A549 (cell line): ENCODE results near the gene EDN1. TPM values are rescaled to one million over a fixed set of nuclear protein-coding genes. Genes with fewer than 3 reads are reported as not detected.

Experiments
- ATAC-seq, 2 experiments: fragments of 200-7000 bp in 1 of 2; fragments of >200 bp in 1 of 2; cut with Nextera tagmentation in 1 of 2; cut with Tn5 transposase in 1 of 2; 3 replicates each; pipeline versions ENCODE4 v1.8.0 to v1.9.1; 2018 to 2020; ENCODE audit warnings: mild to moderate bottlenecking in 1 of 2, moderate library complexity in 1 of 2
- CTCF ChIA-PET: fragments of 300-600 bp; sonication (Branson Sonifier 250); formaldehyde crosslinking; extraction: SDS; loops from one replicate; lab custom pipeline; 2021; ENCODE audit warnings: antibody characterized with exemption, inconsistent platforms; lab: Yijun Ruan, JAX
- POLR2A ChIA-PET: fragments of 350-600 bp; formaldehyde crosslinking; extraction: SDS; loops from one replicate; lab custom pipeline; 2021; ENCODE audit warnings: antibody characterized with exemption, inconsistent platforms; lab: Yijun Ruan, JAX
- DNase-seq, 2 experiments: peaks; one replicate each; pipeline versions ENCODE4 v3.0.0 to v3.0.0-alpha.2; 2011 to 2016; ENCODE audit warnings: low read depth in 1 of 2, low spot score in 1 of 2
- FAIRE-seq: peaks from 2 replicates; lab custom pipeline; 2011; peaks lifted over from hg19 to GRCh38; lab: Jason Lieb, UNC
- H3K27ac ChIP-seq, 2 experiments: fragments of >200 bp; sonication (Bioruptor Twin); formaldehyde crosslinking; 3 replicates each; pipeline ENCODE4 v1.5.1; 2016 to 2017
- H3K4me1 ChIP-seq: fragments of >200 bp; sonication (Bioruptor Twin); formaldehyde crosslinking; 3 replicates; pipeline ENCODE4 v1.6.1; 2016
- H3K4me2 ChIP-seq: fragments of >200 bp; sonication (Bioruptor Twin); formaldehyde crosslinking; 3 replicates; pipeline ENCODE4 v1.6.1; 2016
- H3K4me3 ChIP-seq: fragments of >200 bp; sonication (Bioruptor Twin); formaldehyde crosslinking; 3 replicates; pipeline ENCODE4 v1.5.1; 2016
- H3K9me3 ChIP-seq: fragments of >200 bp; sonication (Bioruptor Twin); formaldehyde crosslinking; 3 replicates; pipeline ENCODE4 v1.6.1; 2016
- BHLHE40 ChIP-seq: IDR thresholded peaks from 2 replicates; pipeline ENCODE4 v1.6.1; 2012; ENCODE audit warnings: low read depth, low read length, inconsistent platforms
- CHD4 ChIP-seq: fragments of 200-600 bp; sonication (generic); IDR thresholded peaks from 2 replicates; pipeline ENCODE4 v1.6.1; 2016; ENCODE audit warnings: antibody characterized with exemption, mild to moderate bottlenecking, borderline replicate concordance
- GATA3 ChIP-seq: IDR thresholded peaks from 2 replicates; pipeline ENCODE4 v1.6.1; 2012; ENCODE audit warnings: borderline replicate concordance
- HOXB13 ChIP-seq: fragments of 250-450 bp; sonication (Bioruptor Pico); IDR thresholded peaks from 2 replicates; pipeline ENCODE4 v1.5.0; 2020; ENCODE audit warnings: low read depth, mild to moderate bottlenecking, moderate library complexity
- JUN ChIP-seq, 2 experiments: fragments of >200 bp; sonication (Bioruptor Twin); formaldehyde crosslinking; IDR thresholded peaks; 2 replicates in 1 of 2; 3 replicates in 1 of 2; pipeline ENCODE4 v1.6.1; 2016 to 2017
- KDM1A ChIP-seq: fragments of 200-600 bp; sonication (generic); IDR thresholded peaks from 2 replicates; pipeline ENCODE4 v1.6.1; 2016; ENCODE audit warnings: low read depth, mild to moderate bottlenecking
- KDM5A ChIP-seq: fragments of 200-600 bp; sonication (generic); IDR thresholded peaks from 2 replicates; pipeline ENCODE4 v1.6.1; 2016; ENCODE audit warnings: antibody characterized with exemption, mild to moderate bottlenecking
- MAFK ChIP-seq: fragments of 450-650 bp; IDR thresholded peaks from 2 replicates; pipeline ENCODE4 v1.6.1; 2014; ENCODE audit not compliant: partially characterized antibody
- NFE2L2 ChIP-seq: fragments of 150-350 bp; conservative IDR thresholded peaks from 2 replicates; pipeline ENCODE4 v1.6.1; 2014; ENCODE audit warnings: low read length
- POLR2A ChIP-seq: IDR thresholded peaks from 2 replicates; pipeline ENCODE4 v1.6.1; 2012; ENCODE audit warnings: mild to moderate bottlenecking, low read length
- POLR2AphosphoS2 ChIP-seq: conservative IDR thresholded peaks from 2 replicates; pipeline ENCODE4 v1.6.1; 2012; ENCODE audit warnings: low read length, improper control_type of control experiment, inconsistent platforms
- RARB ChIP-seq: fragments of 250-450 bp; sonication (Bioruptor Pico); IDR thresholded peaks from 2 replicates; pipeline ENCODE4 v1.8.0; 2021; ENCODE audit warnings: mild to moderate bottlenecking, moderate library complexity
- TFCP2L1 ChIP-seq: fragments of 250-450 bp; sonication (Bioruptor Pico); IDR thresholded peaks from 2 replicates; pipeline ENCODE4 v1.5.0; 2021; ENCODE audit warnings: mild to moderate bottlenecking
- TP53 ChIP-seq: fragments of 250-450 bp; sonication (Bioruptor Pico); IDR thresholded peaks from 2 replicates; pipeline ENCODE4 v1.5.0; 2021; ENCODE audit warnings: mild to moderate bottlenecking, moderate library complexity
- WGBS: methylation state at CpG from one replicate; pipeline ENCODE4 v1.1.6; 2017; ENCODE audit errors: missing lambda C conversion rate; 5-methylcytosine and 5-hydroxymethylcytosine counted together
- polyA plus RNA-seq, 4 experiments: library from polyadenylated mRNA; depleted of rRNA in 3 of 4; stranded (reverse); fragments of >200 nt; fragmentation: RNase III in 1 of 4; extraction: RNeasy Plus Mini Kit Qiagen cat#74134 plus additional on column Dnase treatment in 1 of 4; gene quantifications; 2 replicates in 3 of 4; 3 replicates in 1 of 4; pipeline ENCODE4 v1.2.3, GENCODE V29; 2011 to 2017
- TF ChIP-seq, protein P1 (sequence below): fragments of 200-600 bp; sonication (generic); IDR thresholded peaks from 2 replicates; pipeline ENCODE4 v1.6.1; 2016; ENCODE audit warnings: antibody characterized with exemption, mild to moderate bottlenecking, moderate library complexity
- TF ChIP-seq, protein P2 (sequence below): fragments of >200 bp; sonication (Bioruptor Twin); formaldehyde crosslinking; IDR thresholded peaks from 3 replicates; pipeline ENCODE4 v1.6.1; 2016
- TF ChIP-seq, protein P3 (sequence below): fragments of >200 bp; sonication (Bioruptor Twin); formaldehyde crosslinking; IDR thresholded peaks from 2 replicates; pipeline ENCODE4 v1.6.1; 2016
- TF ChIP-seq, protein P4 (sequence below): IDR thresholded peaks from 2 replicates; pipeline ENCODE4 v1.6.1; 2012; ENCODE audit warnings: low read depth, borderline replicate concordance

The EDN1 gene
- polyA plus RNA-seq, 2 of the 4 experiments (the other 2 are of a cell fraction), result 33.5 to 87.4 TPM

DNA sequence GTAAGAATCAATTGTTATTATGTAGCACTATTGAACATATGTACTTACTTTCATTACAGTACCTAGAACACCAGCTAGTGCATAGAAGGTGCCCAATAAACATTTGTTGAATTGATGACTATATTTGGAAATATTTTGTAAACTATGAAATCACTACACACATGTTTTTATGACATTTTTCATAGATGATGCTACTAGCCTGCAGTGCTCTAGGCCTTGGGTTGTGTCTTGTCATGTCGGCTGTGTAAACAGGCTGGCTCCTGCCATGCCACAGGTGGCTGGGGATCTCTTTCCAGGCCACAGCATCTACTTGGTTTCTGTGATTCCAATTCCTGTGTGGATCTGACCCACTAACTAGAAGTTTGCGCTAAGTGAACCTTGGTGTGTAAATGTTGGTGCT, 43.3 kb upstream of the EDN1 start:
- ChIA-PET CTCF (interaction anchor here (0.8 kb wide), 1 partner anchor 50 kb away, joined by 3 read pairs; no protein-coding TSS in a partner anchor), POLR2A (no interaction called here)
- DNase-seq (no peak), FAIRE-seq (no peak), ATAC-seq (no peak)
- no peak overlapping the region for H3K4me2 ChIP-seq
- no peak overlapping the region for H3K27ac ChIP-seq
- 90% methylated on average over 2 of the region's 2 CpGs for WGBS
- no peak overlapping the region for H3K4me3 ChIP-seq
- TF ChIP-seq MAFK (no peak), NFE2L2 (no peak), POLR2A (no peak), KDM1A (no peak), GATA3 (no peak), POLR2AphosphoS2 (no peak), RARB (CRISPR knock-in tag) (no peak), KDM5A (no peak), JUN (IDR thresholded peaks at IDR 0.05) (no peak), HOXB13 (CRISPR knock-in tag) (no peak)
- TF ChIP-seq, protein P1, sequence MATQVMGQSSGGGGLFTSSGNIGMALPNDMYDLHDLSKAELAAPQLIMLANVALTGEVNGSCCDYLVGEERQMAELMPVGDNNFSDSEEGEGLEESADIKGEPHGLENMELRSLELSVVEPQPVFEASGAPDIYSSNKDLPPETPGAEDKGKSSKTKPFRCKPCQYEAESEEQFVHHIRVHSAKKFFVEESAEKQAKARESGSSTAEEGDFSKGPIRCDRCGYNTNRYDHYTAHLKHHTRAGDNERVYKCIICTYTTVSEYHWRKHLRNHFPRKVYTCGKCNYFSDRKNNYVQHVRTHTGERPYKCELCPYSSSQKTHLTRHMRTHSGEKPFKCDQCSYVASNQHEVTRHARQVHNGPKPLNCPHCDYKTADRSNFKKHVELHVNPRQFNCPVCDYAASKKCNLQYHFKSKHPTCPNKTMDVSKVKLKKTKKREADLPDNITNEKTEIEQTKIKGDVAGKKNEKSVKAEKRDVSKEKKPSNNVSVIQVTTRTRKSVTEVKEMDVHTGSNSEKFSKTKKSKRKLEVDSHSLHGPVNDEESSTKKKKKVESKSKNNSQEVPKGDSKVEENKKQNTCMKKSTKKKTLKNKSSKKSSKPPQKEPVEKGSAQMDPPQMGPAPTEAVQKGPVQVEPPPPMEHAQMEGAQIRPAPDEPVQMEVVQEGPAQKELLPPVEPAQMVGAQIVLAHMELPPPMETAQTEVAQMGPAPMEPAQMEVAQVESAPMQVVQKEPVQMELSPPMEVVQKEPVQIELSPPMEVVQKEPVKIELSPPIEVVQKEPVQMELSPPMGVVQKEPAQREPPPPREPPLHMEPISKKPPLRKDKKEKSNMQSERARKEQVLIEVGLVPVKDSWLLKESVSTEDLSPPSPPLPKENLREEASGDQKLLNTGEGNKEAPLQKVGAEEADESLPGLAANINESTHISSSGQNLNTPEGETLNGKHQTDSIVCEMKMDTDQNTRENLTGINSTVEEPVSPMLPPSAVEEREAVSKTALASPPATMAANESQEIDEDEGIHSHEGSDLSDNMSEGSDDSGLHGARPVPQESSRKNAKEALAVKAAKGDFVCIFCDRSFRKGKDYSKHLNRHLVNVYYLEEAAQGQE, result no peak
- TF ChIP-seq, protein P2, sequence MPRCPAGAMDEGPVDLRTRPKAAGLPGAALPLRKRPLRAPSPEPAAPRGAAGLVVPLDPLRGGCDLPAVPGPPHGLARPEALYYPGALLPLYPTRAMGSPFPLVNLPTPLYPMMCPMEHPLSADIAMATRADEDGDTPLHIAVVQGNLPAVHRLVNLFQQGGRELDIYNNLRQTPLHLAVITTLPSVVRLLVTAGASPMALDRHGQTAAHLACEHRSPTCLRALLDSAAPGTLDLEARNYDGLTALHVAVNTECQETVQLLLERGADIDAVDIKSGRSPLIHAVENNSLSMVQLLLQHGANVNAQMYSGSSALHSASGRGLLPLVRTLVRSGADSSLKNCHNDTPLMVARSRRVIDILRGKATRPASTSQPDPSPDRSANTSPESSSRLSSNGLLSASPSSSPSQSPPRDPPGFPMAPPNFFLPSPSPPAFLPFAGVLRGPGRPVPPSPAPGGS, result no peak
- H3K4me1 ChIP-seq, result peaks cover 27% of the 10 kb centered on the region
- H3K9me3 ChIP-seq, result no peaks in the 10 kb centered on the region

DNA sequence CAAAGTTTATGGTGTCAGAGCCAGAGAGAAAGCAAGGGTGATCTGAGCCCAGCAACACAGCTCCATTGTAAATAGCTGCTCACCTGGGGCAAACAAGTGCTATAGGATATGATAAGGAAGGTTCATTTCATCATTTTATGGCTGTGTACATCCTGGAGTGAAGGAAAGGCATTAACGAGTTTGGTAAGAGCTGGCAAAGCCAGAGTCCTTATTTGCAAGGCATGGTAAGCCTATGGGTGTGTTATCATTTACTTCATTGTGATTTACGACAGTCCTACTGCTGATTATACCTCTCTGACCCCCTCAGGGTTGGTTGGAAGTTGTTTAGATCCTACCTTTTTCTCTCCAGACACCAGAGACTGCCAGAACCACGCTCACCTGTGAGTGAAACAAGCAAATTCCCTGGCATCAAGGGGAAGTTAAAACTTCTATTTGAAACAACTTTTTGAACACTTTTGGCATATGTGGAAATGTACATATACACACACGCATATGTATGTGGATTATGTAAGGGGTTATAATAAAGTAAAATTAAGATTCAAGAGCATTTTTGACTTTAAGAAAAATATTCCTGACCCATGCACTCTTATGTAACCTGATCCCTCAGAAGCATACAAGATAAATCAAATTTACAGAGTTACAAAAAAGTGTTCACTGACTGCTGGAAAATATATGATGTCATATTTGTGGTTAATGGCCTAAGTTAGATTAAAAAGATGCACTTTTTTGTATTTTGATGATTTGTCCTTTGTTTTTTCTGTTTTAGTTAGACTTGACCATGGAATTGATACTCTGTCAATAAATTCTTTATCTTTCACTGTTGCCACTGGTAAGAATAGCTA, 40.4 kb upstream of the EDN1 start:
- CTCF ChIA-PET, result no interaction called here

More for the DNA sequence above, 40.4 kb upstream of the EDN1 start:
- Histone ChIP-seq H3K9me3 (no peaks in the 10 kb centered on the region), H3K27ac (no peak overlapping the region), H3K4me3 (no peak overlapping the region)
- FAIRE-seq (no peak), DNase-seq (no peak), ATAC-seq (no peak)
- 81% methylated on average over 4 of the region's 4 CpGs for WGBS
- TF ChIP-seq TP53 (CRISPR knock-in tag), result no peak
- TF ChIP-seq KDM5A, result no peak
- TF ChIP-seq, protein P3, sequence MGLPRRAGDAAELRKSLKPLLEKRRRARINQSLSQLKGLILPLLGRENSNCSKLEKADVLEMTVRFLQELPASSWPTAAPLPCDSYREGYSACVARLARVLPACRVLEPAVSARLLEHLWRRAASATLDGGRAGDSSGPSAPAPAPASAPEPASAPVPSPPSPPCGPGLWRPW, result no peak
- TF ChIP-seq BHLHE40, result no peak
- no peak for TF ChIP-seq TFCP2L1
- no peak for TF ChIP-seq CHD4
- TF ChIP-seq, protein P4, sequence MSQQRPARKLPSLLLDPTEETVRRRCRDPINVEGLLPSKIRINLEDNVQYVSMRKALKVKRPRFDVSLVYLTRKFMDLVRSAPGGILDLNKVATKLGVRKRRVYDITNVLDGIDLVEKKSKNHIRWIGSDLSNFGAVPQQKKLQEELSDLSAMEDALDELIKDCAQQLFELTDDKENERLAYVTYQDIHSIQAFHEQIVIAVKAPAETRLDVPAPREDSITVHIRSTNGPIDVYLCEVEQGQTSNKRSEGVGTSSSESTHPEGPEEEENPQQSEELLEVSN, result no peak
- TF ChIP-seq, protein P2, result no peak
- TF ChIP-seq, all 56 proteins: peak for 0
- POLR2A ChIA-PET, result no interaction called here
- peaks cover 27% of the 10 kb centered on the region for H3K4me1 ChIP-seq
- no peak overlapping the region for H3K4me2 ChIP-seq
